Esophagus squamous epithelium (tissue), 4 donors: Measurements from ENCODE around the gene PHF21B.

Experiments
- POLR2A ChIP-seq, 4 donors: fragments of 450-650 bp; IDR thresholded peaks; one replicate each; pipeline ENCODE4 v1.6.1; 2017; ENCODE audit warnings: antibody characterized with exemption in 4 of 4, mild to moderate bottlenecking in 4 of 4, moderate library complexity in 3 of 4
- TF ChIP-seq, protein P1 (sequence below), 6 experiments: fragments of 450-650 bp in 4 of 6; fragments of 200-600 bp in 2 of 6; sonication (generic) in 2 of 6; IDR thresholded peaks; one replicate each; pipeline ENCODE4 v1.5.1; 2016 to 2019; ENCODE audit warnings: antibody characterized with exemption in 6 of 6, mild to moderate bottlenecking in 4 of 6, moderate library complexity in 4 of 6

GRCh38 chr22:45009606-45010531 lies at the start of gene PHF21B:
- TF ChIP-seq POLR2A (IDR thresholded peaks at IDR 0.05), result no peak
- TF ChIP-seq, protein P1, sequence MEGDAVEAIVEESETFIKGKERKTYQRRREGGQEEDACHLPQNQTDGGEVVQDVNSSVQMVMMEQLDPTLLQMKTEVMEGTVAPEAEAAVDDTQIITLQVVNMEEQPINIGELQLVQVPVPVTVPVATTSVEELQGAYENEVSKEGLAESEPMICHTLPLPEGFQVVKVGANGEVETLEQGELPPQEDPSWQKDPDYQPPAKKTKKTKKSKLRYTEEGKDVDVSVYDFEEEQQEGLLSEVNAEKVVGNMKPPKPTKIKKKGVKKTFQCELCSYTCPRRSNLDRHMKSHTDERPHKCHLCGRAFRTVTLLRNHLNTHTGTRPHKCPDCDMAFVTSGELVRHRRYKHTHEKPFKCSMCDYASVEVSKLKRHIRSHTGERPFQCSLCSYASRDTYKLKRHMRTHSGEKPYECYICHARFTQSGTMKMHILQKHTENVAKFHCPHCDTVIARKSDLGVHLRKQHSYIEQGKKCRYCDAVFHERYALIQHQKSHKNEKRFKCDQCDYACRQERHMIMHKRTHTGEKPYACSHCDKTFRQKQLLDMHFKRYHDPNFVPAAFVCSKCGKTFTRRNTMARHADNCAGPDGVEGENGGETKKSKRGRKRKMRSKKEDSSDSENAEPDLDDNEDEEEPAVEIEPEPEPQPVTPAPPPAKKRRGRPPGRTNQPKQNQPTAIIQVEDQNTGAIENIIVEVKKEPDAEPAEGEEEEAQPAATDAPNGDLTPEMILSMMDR (IDR thresholded peaks at IDR 0.05), result no peak
